OCI-LY7 (cell line): ENCODE measurements around the gene GGTLC2. TPM values are rescaled to one million over a fixed set of nuclear protein-coding genes. Genes with fewer than 3 reads are reported as not detected.

Experiments
- BruUV-seq: library from RNA; stranded (reverse); fragments of 400-500 nt; replicated peaks from 2 replicates; lab custom pipeline; 2021; lab: Mats Ljungman, UMichigan
- CTCF ChIA-PET: fragments of 300-600 bp; sonication (Branson Sonifier 250); formaldehyde crosslinking; loops from one replicate; lab custom pipeline; 2022; ENCODE audit warnings: antibody characterized with exemption; ENCODE audit not compliant: unreplicated experiment; lab: Charles Lee
- POLR2A ChIA-PET: fragments of 300-600 bp; sonication (Branson Sonifier 250); formaldehyde crosslinking; loops from one replicate; lab custom pipeline; 2022; ENCODE audit warnings: antibody characterized with exemption; lab: Charles Lee
- DNase-seq: peaks from one replicate; pipeline ENCODE4 v3.0.0-alpha.2; 2015; ENCODE audit warnings: low spot score
- H2AFZ ChIP-seq: fragments of 200-600 bp; sonication (generic), shearing (Covaris generic); 2 replicates; pipeline ENCODE4 v1.6.1; 2014; ENCODE audit warnings: mild to moderate bottlenecking, antibody characterized with exemption, low read length, moderate library complexity
- H3K27ac ChIP-seq: fragments of 200-600 bp; sonication (generic); 2 replicates; pipeline ENCODE4 v1.5.1; 2014; ENCODE audit warnings: mixed run types, low read depth, mild to moderate bottlenecking, moderate library complexity, low read length, inconsistent platforms; ENCODE audit not compliant: poor library complexity, severe bottlenecking
- H3K36me3 ChIP-seq: fragments of 200-600 bp; sonication (generic); 2 replicates; pipeline ENCODE4 v1.6.1; 2014; ENCODE audit warnings: mild to moderate bottlenecking, antibody characterized with exemption, low read length, moderate library complexity, mixed read lengths; ENCODE audit not compliant: insufficient read depth
- H3K4me1 ChIP-seq: fragments of 200-600 bp; sonication (generic); 2 replicates; pipeline ENCODE4 v1.5.1; 2014; ENCODE audit warnings: mild to moderate bottlenecking, low read length; ENCODE audit not compliant: insufficient read depth, poor library complexity, severe bottlenecking
- H3K4me2 ChIP-seq: fragments of 200-600 bp; sonication (generic); 2 replicates; pipeline ENCODE4 v1.6.1; 2014; ENCODE audit warnings: mild to moderate bottlenecking, low read length
- H3K4me3 ChIP-seq: fragments of 200-600 bp; sonication (generic); 2 replicates; pipeline ENCODE4 v1.5.1; 2014; ENCODE audit warnings: mild to moderate bottlenecking, low read depth, low read length; ENCODE audit not compliant: poor library complexity, severe bottlenecking
- H3K79me2 ChIP-seq: fragments of 200-600 bp; sonication (generic); 2 replicates; pipeline ENCODE4 v1.6.1; 2016; ENCODE audit warnings: low read depth, mild to moderate bottlenecking, low read length, moderate library complexity, mixed read lengths; ENCODE audit not compliant: insufficient read depth
- H3K9me2 ChIP-seq: fragments of 200-600 bp; sonication (generic); 2 replicates; pipeline ENCODE4 v1.6.1; 2016; ENCODE audit warnings: mild to moderate bottlenecking, low read length, mixed read lengths; ENCODE audit not compliant: insufficient read depth
- H3K9me3 ChIP-seq: fragments of 200-600 bp; sonication (generic); 2 replicates; pipeline ENCODE4 v1.6.1; 2014; ENCODE audit warnings: mild to moderate bottlenecking, mixed run types, low read length, mixed read lengths
- H4K20me1 ChIP-seq: fragments of 200-600 bp; sonication (generic); 2 replicates; pipeline ENCODE4 v1.6.1; 2014; ENCODE audit warnings: mild to moderate bottlenecking, antibody characterized with exemption, low read length, moderate library complexity, mixed read lengths; ENCODE audit not compliant: insufficient read depth
- CTCF ChIP-seq: fragments of 200-600 bp; sonication (generic); conservative IDR thresholded peaks from 2 replicates; pipeline ENCODE4 v1.5.1; 2014; ENCODE audit warnings: mild to moderate bottlenecking, antibody characterized with exemption, low read length, moderate library complexity, mixed read lengths
- EZH2phosphoT487 ChIP-seq: fragments of 200-600 bp; sonication (generic); IDR thresholded peaks from 2 replicates; pipeline ENCODE4 v1.6.1; 2018; ENCODE audit warnings: low read depth, borderline replicate concordance, mild to moderate bottlenecking, mixed run types, antibody characterized with exemption, low read length, moderate library complexity, mixed read lengths
- intact Hi-C: fragments of 100-400 bp; cut with micrococcal nuclease; formaldehyde crosslinking; loops from one replicate; pipeline ENCODE4 v1.10.0; 2022; ENCODE audit not compliant: unreplicated experiment
- total RNA-seq, 2 experiments: library from RNA; depleted of rRNA in 1 of 2; stranded (reverse); fragments of >200 nt in 1 of 2; shearing (Covaris generic) in 1 of 2; gene quantifications; 2 replicates each; pipeline ENCODE4 v1.2.3, GENCODE V29; 2014 to 2022

Gene GGTLC2
- total RNA-seq, 2 experiments from 2014 or later, result not detected

GRCh38 chr22:22689621-22690345 is 45.4 kb downstream of the GGTLC2 start:
- CTCF ChIA-PET, result interaction anchor here (0.6 to 1.4 kb wide), 4 partner anchors 8 to 98 kb away, joined by 3 to 4 read pairs (median 3); no protein-coding TSS in a partner anchor
- POLR2A ChIA-PET, result interaction anchor here (0.5 to 0.6 kb wide), 2 partner anchors 435 to 1041 kb away, joined by 4 to 5 read pairs; no protein-coding TSS in a partner anchor
- no peak for TF ChIP-seq CTCF
- TF ChIP-seq EZH2phosphoT487, result no peak
- Histone ChIP-seq H3K4me3 (no peak overlapping the region), H3K4me2 (no peak overlapping the region), H2AFZ (no peak overlapping the region), H3K4me1 (peaks cover 79% of the 10 kb centered on the region), H3K9me2 (no peaks in the 10 kb centered on the region), H4K20me1 (no peaks in the 10 kb centered on the region), H3K36me3 (no peaks in the 10 kb centered on the region), H3K79me2 (no peaks in the 10 kb centered on the region), H3K27ac (no peak overlapping the region), H3K9me3 (no peaks in the 10 kb centered on the region)
- intact Hi-C loops, result no loop called here
- BruUV-seq, result no TSS peak
- no peak for DNase-seq

GRCh38 chr22:22691055-22691454 is 46.6 kb downstream of the GGTLC2 start:
- no peaks in the 10 kb centered on the region for H3K9me3 ChIP-seq
- no peak for DNase-seq
- intact Hi-C loops, result no loop called here
- no peaks in the 10 kb centered on the region for H3K36me3 ChIP-seq
- BruUV-seq, result no TSS peak
- no peak overlapping the region for H2AFZ ChIP-seq
- no peak overlapping the region for H3K4me3 ChIP-seq
- H3K4me1 ChIP-seq, result peaks cover 76% of the 10 kb centered on the region
- TF ChIP-seq EZH2phosphoT487 (no peak), CTCF (no peak)
- no peak overlapping the region for H3K4me2 ChIP-seq
- no peaks in the 10 kb centered on the region for H4K20me1 ChIP-seq
- ChIA-PET CTCF (interaction anchor here (0.9 to 1.4 kb wide), 3 partner anchors 10 to 99 kb away, joined by 3 to 4 read pairs (median 3); no protein-coding TSS in a partner anchor), POLR2A (interaction anchor here (0.6 kb wide), 1 partner anchor 115 kb away, joined by 5 read pairs; no protein-coding TSS in a partner anchor)
- H3K79me2 ChIP-seq, result no peaks in the 10 kb centered on the region
- no peak overlapping the region for H3K27ac ChIP-seq
- H3K9me2 ChIP-seq, result no peaks in the 10 kb centered on the region
